LNCaP clone FGC (cell line): ENCODE data around the gene SORCS2.

ENCODE experiments used
- DNase-seq: peaks from one replicate; pipeline ENCODE4 v3.0.0-alpha.2; 2011; ENCODE audit warnings: low read depth
- H3K4me3 ChIP-seq: 2 replicates; pipeline ENCODE4 v1.5.1; 2011; ENCODE audit warnings: mild to moderate bottlenecking, low read depth, low read length, control low read depth
- TF ChIP-seq, protein P1 (sequence below): IDR thresholded peaks from 2 replicates; pipeline ENCODE4 v1.5.1; 2012; ENCODE audit warnings: mild to moderate bottlenecking; ENCODE audit not compliant: control insufficient read depth, insufficient read depth; ENCODE audit errors: extremely low read depth

The SORCS2 gene

DNA sequence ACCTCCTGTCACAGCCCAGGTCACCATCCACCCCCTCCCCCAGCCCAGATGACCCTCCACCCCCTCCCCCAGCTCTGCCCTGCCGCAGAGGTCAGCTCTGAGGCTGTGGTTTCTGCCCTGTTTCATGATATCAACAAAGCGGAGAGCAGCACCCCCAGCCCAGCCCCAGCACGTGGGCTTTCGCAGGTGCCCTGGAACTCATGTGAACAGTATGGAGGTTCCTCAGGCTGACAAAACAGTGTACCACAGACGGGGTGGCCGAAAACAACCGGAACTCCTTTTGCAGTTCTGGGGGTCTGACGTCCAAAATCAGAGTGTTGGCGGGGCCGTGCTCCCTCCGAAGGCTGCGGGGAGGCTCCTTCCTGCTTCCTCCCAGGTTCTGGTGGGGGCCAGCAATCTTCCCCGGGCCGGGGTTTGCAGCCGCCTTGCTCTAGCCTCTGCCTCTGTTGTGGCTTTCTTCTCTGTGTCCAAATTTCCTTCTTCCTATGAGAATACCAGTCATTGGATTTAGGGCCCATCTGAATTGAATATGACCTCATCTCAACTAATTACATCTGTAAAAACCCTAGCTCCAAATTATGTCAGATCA is 250.3 kb downstream of the SORCS2 start:
- DNase-seq, result no peak
- TF ChIP-seq, protein P1, sequence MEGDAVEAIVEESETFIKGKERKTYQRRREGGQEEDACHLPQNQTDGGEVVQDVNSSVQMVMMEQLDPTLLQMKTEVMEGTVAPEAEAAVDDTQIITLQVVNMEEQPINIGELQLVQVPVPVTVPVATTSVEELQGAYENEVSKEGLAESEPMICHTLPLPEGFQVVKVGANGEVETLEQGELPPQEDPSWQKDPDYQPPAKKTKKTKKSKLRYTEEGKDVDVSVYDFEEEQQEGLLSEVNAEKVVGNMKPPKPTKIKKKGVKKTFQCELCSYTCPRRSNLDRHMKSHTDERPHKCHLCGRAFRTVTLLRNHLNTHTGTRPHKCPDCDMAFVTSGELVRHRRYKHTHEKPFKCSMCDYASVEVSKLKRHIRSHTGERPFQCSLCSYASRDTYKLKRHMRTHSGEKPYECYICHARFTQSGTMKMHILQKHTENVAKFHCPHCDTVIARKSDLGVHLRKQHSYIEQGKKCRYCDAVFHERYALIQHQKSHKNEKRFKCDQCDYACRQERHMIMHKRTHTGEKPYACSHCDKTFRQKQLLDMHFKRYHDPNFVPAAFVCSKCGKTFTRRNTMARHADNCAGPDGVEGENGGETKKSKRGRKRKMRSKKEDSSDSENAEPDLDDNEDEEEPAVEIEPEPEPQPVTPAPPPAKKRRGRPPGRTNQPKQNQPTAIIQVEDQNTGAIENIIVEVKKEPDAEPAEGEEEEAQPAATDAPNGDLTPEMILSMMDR, result no peak
- H3K4me3 ChIP-seq, result no peak overlapping the region

DNA sequence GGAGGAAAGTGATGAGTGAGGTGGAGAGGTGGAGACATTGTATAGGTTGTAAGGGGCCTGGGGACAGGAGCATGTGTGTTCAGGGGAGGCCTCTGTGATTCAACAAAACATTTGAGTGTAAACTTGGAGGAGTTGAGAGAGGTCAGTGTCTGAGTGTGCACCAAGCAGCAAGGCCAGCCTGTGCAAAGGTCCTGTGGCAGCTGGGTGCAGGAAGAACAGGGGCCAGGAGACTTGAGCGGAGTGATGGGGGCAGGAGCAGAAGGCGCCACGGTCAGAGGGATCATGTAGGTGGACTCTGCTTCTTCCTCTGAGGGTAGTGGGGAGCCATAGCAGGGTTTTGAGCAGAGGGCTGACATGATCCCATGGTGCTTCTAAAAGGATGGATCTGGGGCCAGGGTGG is 252.0 kb downstream of the SORCS2 start:
- DNase-seq, result no peak
- TF ChIP-seq, protein P1, result no peak
- H3K4me3 ChIP-seq, result no peak overlapping the region

DNA sequence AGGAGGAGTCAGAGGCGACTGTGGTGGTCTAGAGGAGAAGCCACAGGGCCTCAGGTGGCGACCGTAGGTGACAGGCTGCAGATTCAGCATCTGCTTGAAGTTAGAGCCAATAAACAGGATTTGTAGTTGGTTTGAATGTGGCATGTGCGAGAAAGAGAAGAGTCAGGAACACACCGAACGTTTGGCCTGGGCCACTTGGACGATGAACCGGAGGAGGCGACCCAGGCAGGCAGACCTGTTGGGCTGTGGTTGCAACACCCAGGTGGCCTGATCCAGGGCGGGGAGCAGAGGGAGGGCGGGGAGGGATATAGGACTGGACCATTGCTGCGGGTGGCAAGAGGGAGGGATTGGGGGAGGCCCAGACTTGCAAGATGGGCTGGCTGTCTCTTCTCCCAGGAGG is 252.4 kb downstream of the SORCS2 start:
- no peak for DNase-seq
- no peak overlapping the region for H3K4me3 ChIP-seq
- TF ChIP-seq, protein P1, result no peak

DNA sequence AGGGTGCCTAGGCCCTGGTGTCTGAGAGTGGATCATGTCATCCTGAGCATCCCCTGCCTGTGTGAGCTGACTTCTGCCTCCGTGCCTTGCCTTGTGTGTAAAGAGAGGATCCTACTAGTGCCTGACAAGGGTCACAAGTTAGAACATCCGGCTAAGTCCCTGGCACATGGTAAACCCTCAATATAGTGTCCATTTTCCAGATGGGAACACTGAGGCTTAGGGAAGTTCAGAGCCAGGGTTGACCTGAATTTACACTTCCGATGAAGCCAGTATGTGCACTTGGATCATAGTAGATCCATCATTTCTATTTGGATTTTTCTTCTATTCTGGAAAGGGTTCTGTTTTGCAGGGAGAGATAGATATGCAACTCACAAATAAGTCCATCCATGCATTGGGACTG is 254.9 kb downstream of the SORCS2 start:
- no peak overlapping the region for H3K4me3 ChIP-seq
- DNase-seq, result no peak
- TF ChIP-seq, protein P1, result no peak

DNA sequence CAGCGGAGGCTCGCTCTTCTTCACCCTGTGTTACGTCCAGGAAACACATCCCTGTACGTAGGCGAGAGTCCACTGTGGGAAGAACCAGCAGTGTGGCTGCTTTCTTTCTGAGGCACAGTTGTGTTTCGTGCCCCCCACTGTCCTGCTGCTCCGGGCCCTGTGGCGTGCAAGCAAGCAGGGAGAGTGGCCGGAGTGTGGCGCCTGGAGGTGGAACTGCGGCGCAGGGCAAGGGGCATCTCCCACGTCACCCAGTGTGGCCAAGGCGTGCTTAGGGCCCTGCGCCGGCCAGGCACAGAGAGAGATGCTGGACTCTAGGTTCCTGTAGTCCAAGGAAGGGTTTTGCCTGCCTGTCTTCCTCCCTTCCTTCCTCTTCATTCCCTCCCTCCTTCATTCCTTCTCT is 255.7 kb downstream of the SORCS2 start:
- TF ChIP-seq, protein P1, result no peak
- no peak overlapping the region for H3K4me3 ChIP-seq
- no peak for DNase-seq

DNA sequence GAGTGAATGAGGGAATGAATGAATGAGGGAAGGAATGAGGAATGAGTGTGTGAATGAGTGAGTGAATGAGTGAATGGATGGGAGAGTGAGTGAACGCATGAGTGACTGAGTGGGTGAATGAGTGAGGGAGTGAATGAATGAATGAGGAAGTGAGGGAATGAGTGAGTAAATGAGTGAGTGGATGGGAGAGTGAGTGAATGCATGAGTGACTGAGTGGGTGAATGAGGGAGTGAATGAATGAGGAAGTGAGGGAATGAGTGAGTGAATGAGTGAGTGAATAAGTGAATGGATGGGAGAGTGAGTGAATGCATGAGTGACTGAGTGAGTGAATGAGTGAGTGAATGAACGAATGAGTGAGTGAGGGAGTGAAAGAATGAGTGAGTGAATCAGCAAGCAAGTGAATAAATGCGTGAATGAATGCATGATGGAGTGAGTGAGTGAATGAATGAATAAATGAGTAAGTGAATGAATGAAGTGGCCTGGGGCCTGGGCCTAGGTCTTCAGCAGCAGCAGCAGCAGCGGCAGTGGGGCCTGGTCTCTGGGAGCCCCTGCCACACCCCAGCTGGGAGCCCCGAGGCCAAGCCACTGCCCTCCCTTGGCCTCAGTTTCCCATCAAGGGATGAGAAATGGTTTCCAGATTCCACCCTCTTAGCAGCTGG is 258.6 kb downstream of the SORCS2 start:
- TF ChIP-seq, protein P1, result no peak
- H3K4me3 ChIP-seq, result no peak overlapping the region
- no peak for DNase-seq

DNA sequence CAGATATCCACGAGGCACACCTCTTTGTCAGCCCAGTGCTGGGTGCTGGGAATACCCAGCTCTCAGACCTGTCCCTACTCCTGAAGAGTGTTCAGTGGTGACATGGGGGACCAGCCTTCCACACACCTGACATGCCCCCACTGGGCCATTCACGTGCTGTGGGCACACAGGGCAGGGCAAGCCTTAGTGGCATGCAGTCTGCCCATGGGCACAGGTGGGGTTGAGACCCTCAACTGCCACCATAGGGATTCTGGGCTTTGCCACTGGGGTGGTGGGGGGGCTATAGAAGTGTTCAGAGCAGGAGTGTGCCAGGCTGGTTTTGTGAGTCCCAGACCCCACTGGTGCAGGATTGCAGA is 259.1 kb downstream of the SORCS2 start:
- TF ChIP-seq, protein P1, result no peak
- no peak overlapping the region for H3K4me3 ChIP-seq
- DNase-seq, result no peak
